GM18517 (cell line): ENCODE measurements around the gene MEG3.
"Not testable (repeated sequence)": the region's sequence is repeated elsewhere in the genome, so short reads cannot be mapped to it uniquely, and the experiment has no call there.

Source experiments
- ATAC-seq: cut with Tn5 transposase; IDR thresholded peaks from one replicate; pipeline ENCODE4 v1.9.1; 2021; ENCODE audit warnings: mild to moderate bottlenecking, moderate library complexity; ENCODE audit not compliant: unreplicated experiment

The MEG3 gene

GRCh38 chr14:100788517-100788916 is 37.4 kb upstream of the MEG3 start:
- no peak for ATAC-seq

- ATAC-seq: no peak
These were observed 37.0 kb upstream of the MEG3 start for GRCh38 chr14:100788942-100789341.

- ATAC-seq: no peak
These were observed 36.2 kb upstream of the MEG3 start for GRCh38 chr14:100789460-100790417.

DNA sequence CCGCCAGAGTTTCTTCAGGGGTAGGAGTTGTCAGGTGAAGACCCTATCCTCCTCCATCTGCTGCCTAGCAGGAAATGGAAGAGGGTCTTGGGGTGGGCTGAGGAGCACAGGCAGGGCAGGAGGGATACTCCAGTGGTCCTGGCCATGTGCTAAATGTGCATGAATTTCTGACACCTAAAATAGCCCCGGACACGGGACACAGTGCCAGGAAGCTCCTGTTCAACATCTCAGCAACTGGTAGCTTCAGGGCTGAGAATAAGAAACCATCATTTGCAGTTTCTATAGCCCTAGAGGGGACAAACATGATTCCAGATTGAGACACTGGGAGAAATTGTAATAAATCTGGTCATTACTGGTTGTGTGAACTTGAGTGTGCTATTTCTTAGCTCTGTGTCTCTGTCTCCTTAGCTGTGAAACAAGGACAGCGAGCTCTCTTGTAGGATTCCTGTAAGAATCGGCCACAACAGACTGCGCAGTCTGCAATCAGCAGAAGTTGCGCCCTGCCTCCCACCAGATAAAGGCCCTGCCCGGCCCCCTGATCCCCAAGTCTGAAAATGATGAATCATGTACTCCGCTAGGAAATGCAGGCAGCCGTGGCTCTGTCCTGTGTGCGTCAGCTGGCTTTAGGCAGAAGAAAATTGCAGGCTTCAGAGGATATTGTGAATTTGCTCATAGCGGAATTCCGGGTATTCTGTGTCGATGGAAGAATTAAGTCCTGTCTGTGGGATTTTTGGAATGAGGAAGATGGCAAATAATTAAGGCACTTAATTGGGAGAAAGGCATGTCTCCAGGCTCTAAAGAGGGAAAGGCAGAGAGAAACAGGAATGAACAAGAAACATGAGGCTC is 35.2 kb upstream of the MEG3 start:
- ATAC-seq: no peak

DNA sequence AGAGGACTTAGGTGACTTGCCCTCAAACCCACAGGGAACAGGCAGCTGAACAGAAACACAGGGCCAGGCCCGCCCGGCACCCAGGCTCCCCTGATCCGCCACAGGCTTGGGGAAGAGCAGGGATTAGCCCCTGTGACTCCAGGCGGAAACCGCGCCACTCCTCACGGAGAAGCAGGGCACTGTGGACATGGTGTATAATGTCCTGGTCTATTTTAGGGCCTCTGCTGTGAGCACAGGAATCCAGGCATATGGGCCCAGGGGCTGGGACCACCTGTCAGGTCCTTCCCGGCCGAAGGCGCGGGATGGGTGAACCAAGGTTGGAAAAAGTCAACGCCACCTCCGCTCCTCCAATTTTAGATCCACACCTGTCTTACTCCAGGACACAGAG is 34.6 kb upstream of the MEG3 start:
- ATAC-seq: no peak

DNA sequence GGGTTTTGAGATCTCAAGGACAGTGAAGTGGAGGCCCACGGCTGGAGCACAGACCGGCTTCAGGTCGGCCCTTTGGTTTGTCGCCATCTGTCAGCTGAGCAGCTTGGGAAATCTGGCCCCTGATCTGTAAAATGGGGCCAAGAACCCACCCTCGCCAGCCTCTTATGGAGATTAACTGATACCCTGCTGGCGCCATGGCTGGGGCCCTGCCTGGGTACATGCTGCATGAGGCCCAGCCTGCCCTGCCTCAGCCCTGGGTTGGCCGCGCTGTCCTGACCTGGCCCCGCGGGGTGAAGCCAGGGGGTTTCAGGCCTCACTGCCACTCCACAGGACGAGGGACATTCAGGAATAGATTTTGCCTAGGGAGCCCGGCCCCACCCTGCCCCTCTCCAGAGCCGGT is 33.9 kb upstream of the MEG3 start:
- no peak for ATAC-seq

DNA sequence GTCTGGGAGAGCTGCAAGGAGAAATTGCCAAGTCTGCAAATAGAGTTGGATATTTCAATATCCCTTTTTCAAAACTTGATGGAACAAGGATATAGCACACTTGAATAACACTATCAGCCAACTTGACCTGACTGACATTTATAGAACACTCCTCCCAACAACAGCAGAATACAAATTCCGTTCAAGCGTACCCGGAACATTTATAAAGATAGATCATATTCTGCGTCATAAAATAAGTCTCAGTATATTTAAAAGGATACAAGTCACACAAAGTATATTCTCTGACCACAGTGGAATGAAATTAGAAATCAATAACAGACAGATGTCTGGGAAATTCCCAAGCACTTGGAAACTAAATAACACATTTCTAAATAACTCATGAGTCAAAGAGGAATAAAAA is 29.0 kb upstream of the MEG3 start:
- no peak for ATAC-seq

DNA sequence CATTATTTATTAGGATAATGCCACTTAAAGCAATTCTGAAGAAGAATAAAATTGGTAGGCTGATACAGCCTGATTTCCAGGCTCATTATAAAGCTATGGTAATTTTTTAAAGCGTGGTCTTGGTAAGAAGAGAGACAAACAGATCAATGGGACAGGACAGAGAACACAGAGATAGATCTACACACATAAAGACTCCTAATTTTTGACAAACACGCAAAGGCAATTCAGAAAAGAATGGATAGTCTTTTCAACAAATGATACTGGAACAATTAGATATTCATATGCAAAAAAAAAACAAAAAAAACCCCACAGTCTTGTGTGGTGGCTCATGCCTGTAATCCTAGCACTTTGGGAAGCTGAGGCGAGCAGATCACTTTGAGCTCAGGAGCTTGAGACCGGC is 25.9 kb upstream of the MEG3 start:
- ATAC-seq: no peak

DNA sequence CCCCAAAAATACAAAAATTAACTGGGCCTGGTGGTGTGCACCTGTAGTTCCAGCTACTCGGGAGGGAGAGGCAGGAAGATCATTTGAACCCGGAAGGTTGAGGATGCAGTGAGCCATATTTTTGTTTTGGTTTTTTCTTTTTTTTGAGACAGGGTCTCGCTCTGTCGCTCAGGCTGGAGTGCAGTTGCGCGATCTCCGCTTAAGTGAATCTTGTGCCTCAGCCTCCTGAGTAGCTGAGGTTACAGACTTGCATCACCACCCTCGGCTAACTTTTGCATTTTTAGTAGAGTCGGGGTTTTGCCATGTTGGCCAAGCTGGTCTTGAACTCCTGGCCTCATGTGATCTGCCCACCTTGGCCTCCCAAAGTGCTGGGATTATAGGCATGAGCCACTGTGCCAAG is 24.5 kb upstream of the MEG3 start:
- not testable (repeated sequence) for ATAC-seq

DNA sequence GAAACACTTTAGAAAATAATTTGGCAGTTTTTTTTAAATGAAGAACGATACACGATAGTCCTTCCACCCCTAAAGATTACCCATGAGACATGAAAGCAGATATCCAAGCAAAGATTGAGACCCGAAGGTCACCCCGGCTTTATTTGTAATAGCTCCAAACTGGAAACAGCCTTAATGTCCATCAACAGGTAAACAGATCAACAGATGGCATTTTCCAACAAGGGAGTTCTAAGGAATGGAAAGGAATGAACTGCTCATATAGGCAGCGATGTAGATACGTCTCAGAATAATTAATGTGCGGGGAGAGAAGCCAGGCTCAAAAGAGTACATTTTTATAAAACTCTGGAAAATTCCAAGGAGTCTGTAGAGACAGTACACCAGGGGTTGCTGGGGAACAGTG is 23.7 kb upstream of the MEG3 start:
- ATAC-seq: no peak

DNA sequence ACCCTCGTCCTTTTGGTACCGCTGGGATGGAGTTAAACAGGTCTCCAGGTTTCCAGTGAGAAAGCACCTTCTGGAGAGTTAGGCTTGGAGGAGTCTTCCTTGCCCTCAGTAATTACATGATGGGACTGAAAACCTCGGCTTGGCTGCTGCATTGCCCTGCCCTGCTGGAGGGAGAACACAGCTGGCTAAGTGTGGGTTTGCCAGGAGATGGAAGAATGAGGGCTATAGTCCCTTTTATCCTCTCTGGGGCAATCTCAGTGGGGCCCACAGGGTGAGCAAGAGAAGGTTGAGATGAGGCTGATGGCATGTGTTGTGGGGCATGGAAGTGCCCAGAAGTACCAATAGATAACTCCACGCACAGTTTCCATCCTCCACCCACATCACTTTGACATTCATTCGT is 23.2 kb upstream of the MEG3 start:
- ATAC-seq: no peak

GRCh38 chr14:100803226-100803625 is 22.7 kb upstream of the MEG3 start:
- ATAC-seq: no peak

DNA sequence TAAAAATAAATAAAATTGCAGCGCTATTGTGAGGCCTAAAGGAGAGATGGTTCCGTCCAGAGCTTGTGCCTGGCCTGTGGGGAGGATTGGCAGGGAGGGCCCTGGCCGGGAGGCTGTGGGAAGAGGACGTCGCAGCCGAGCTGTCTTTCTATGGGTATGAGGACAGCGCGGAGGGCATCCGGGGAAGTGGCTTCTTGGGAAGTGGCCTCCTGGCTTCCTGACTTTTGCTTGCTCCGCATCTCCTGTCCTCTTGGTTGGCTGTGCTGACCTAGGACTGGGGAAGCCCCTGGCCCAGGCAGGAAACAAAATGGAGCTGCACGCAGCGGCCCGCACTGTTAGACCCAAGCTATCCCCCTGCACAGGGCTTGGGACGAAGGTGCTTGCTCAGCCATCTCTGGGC is 22.2 kb upstream of the MEG3 start:
- ATAC-seq: no peak

- ATAC-seq: no peak
These were observed 21.8 kb upstream of the MEG3 start for GRCh38 chr14:100804138-100804537.

- no peak for ATAC-seq
These were observed 21.2 kb upstream of the MEG3 start for GRCh38 chr14:100804558-100805309.

DNA sequence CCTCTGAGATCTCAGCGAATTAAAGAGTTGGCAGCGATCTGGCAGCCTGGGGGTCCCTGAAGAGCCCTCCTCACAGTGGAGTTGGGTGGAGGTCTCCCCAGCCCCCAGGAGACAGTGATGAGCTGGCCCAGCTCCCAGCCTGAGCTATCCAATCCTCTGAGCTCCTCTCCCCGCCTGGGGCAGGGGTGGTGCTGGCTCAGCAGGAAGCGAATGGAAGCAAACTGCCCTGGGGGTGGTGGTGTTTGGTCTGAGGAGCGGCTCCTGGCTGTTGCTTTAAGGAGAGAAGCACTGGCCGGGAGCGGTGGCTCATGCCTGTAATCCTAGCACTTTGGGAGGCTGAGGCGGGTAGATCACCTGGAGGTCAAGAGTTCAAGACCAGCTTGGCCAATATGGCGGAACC is 19.5 kb upstream of the MEG3 start:
- ATAC-seq: no peak

- no peak for ATAC-seq
These were observed 18.4 kb upstream of the MEG3 start for GRCh38 chr14:100807496-100807895.

DNA sequence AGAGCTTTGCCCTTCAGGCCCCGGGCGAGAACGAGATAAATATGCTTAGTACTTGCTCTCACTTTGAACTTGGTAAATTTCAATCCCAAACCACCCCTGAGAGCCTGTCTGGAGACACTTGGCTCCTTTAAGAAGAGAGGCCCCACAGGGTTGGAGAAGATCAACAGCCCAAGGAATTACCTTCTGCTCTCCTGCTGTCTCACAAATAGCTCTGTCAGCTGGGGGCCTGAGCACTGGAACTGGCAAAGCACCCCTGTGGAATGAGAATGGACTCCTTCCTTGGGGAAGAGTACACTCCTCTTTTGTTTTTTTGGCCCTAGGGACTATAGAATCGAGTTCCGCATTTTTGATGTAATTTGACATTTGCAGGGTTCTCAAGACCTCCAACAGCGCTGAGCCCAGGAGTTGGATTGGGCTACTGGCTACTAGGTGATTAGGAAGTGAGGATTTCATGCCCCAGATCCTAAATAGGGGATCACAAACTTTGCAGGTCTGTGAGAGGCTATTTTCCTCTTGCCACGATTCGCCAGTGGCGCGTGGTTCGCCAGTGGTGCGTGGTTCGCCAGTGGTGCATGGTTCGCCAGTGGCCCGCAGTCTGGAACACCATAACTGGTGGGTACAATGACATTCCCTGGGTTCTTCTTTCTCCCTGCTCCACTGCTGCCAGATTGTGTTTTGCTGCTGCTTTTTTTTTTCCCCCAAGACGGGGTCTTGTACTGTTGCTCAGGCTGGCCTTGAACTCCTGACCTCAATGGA is 17.8 kb upstream of the MEG3 start:
- ATAC-seq: no peak

GRCh38 chr14:100810435-100810834 is 15.5 kb upstream of the MEG3 start:
- no peak for ATAC-seq

- no peak for ATAC-seq
These were observed 15.0 kb upstream of the MEG3 start for GRCh38 chr14:100810861-100811461.
